Bronchial epithelial cell (primary cell): ENCODE measurements around the gene EXOSC7. TPM values are rescaled to one million over a fixed set of nuclear protein-coding genes. Genes with fewer than 3 reads are reported as not detected.

Experiments
- DNase-seq: peaks from one replicate; pipeline ENCODE4 v3.0.0-alpha.2; 2010; ENCODE audit warnings: low read depth
- FAIRE-seq: peaks from 2 replicates; lab custom pipeline; 2011; peaks lifted over from hg19 to GRCh38; lab: Jason Lieb, UNC
- H3K27me3 ChIP-seq: 2 replicates; pipeline ENCODE4 v1.5.1; 2011; ENCODE audit warnings: low read length; ENCODE audit not compliant: control insufficient read depth, insufficient read depth
- H3K36me3 ChIP-seq: 2 replicates; pipeline ENCODE4 v1.5.1; 2011; ENCODE audit warnings: low read length; ENCODE audit not compliant: control insufficient read depth, insufficient read depth
- H3K4me3 ChIP-seq: 2 replicates; pipeline ENCODE4 v1.5.1; 2011; ENCODE audit warnings: mild to moderate bottlenecking, low read depth, low read length, control low read depth
- CTCF ChIP-seq: IDR thresholded peaks from 2 replicates; pipeline ENCODE4 v1.5.1; 2011; ENCODE audit warnings: mild to moderate bottlenecking, moderate library complexity, low read length, control low read depth, inconsistent platforms; ENCODE audit not compliant: insufficient read depth, severe bottlenecking
- total RNA-seq: library from RNA; depleted of rRNA; stranded (reverse); fragments of >200 nt; gene quantifications from 2 replicates; pipeline ENCODE4 v1.2.1, GENCODE V29; 2014

Gene EXOSC7
- total RNA-seq, 1 donor from 2014 or later, result 70.3 TPM

GRCh38 chr3:45008117-45008516, 32.1 kb downstream of the EXOSC7 start:
- FAIRE-seq (no peak), DNase-seq (peak; percentile 86)
- no peak overlapping the region for H3K4me3 ChIP-seq
- no peaks in the 10 kb centered on the region for H3K27me3 ChIP-seq
- peaks cover 5% of the 10 kb centered on the region for H3K36me3 ChIP-seq
- no peak for TF ChIP-seq CTCF

- H3K27me3 ChIP-seq, result no peaks in the 10 kb centered on the region
- peaks cover 5% of the 10 kb centered on the region for H3K36me3 ChIP-seq
- no peak for FAIRE-seq
- TF ChIP-seq CTCF, result no peak
- DNase-seq, result no peak
- H3K4me3 ChIP-seq, result no peak overlapping the region
Measured at GRCh38 chr3:45009868-45010267, 33.8 kb downstream of the EXOSC7 start.

DNA sequence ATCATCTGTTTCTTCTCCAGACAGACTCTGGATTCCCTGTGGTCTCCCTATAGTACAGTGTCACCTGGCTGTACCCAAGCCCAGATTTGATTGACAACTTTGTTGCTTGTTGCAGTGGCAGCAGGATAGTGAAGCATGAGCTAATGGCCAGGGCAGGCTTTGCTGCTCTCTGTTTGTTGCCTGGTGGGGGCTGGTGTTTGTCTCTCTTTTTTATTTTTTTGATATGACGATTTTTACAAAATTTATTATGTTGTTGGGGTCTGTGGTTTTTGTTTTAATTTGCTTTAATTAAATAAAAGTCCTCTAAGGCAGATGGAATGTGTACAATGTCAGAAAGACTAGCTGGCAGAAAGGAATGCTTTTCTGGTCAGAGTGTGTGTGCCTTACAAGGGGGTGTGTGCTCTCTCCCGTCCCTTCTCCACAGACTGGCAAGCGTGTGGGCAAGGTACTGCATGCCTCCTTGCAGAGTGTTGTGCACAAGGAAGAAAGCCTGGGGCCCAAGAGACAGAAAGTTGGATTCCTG, 34.8 kb downstream of the EXOSC7 start:
- FAIRE-seq (peak; percentile 58), DNase-seq (peak; percentile 78)
- no peak overlapping the region for H3K4me3 ChIP-seq

DNA sequence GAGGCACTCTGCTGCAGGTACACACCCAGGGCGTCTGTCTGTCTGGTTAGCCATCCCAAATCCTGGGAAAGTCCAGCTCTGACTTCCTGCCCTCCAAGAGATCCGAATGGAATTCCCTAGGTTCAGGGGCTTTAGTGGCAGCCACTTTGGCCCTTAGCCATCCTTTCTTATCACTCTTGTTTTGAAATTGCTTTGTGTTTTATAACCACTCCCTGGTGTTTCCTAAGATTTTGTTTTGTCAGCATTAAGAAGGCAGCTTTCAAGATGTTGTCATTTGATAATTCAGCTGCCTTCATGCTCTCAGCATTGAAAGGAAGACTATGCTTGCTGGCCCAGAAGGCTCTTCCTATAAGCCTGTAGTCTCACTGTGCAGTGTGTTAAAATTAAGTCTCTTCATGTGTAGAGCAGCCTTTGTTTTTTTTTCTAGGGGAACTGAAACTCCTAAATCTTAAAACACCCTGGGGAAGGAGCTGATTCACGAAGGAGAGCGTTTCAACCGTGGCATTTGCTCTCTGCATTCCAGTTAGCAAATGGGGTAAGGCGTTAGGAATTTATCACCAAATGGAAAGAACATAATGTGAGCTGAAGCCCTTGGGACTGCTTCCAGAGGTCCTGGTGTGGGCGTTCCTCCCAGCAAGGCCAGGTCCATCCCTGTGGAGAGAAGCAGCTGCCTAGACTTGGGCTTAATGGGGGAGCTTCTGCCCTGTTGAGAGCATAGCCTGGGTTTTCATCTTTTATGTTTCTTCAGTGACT, 35.9 kb downstream of the EXOSC7 start:
- no peak overlapping the region for H3K4me3 ChIP-seq
- FAIRE-seq (no peak), DNase-seq (peak; percentile 39)
- H3K36me3 ChIP-seq, result peaks cover 4% of the 10 kb centered on the region
- H3K27me3 ChIP-seq, result no peaks in the 10 kb centered on the region
- no peak for TF ChIP-seq CTCF

More for the DNA sequence above, 34.8 kb downstream of the EXOSC7 start:
- H3K27me3 ChIP-seq, result no peaks in the 10 kb centered on the region
- H3K36me3 ChIP-seq, result peaks cover 5% of the 10 kb centered on the region
- TF ChIP-seq CTCF, result no peak

GRCh38 chr3:45012577-45012976, 36.5 kb downstream of the EXOSC7 start:
- Histone ChIP-seq H3K4me3 (no peak overlapping the region), H3K27me3 (no peaks in the 10 kb centered on the region), H3K36me3 (peaks cover 2% of the 10 kb centered on the region)
- FAIRE-seq, result no peak
- DNase-seq, result no peak
- no peak for TF ChIP-seq CTCF
